Activated T-cell treated with anti-CD3 and anti-CD28 coated beads, Interleukin-2, amount 50 U/mL, for 72 hours (primary cell): ENCODE results near the gene EDEM2. TPM values are rescaled to one million over a fixed set of nuclear protein-coding genes. Genes with fewer than 3 reads are reported as not detected.
"Not testable (repeated sequence)": the region's sequence is repeated elsewhere in the genome, so short reads cannot be mapped to it uniquely, and the experiment has no call there.

ENCODE experiments used
- ATAC-seq, 2 donors: fragments of 150-1000 bp; cut with Tn5 transposase; replicated peaks in 1 of 2; 2 replicates each; pipeline ENCODE4 v1.10.0; 2021; ENCODE audit warnings: moderate library complexity in 2 of 2, mild to moderate bottlenecking in 1 of 2
- DNase-seq, 2 donors: peaks; one replicate each; pipeline ENCODE4 v3.0.0; 2021 to 2022; ENCODE audit warnings: mixed read lengths in 1 of 2
- H3K27ac Mint-ChIP-seq: one replicate; pipeline ENCODE4 v1.8.0; 2022; ENCODE audit warnings: mild to moderate bottlenecking, moderate library complexity, mixed read lengths
- H3K27me3 Mint-ChIP-seq: one replicate; pipeline ENCODE4 v1.8.0; 2022; ENCODE audit warnings: low read depth, mixed read lengths
- H3K36me3 Mint-ChIP-seq, 2 donors: one replicate each; pipeline ENCODE4 v1.8.0; 2022; ENCODE audit warnings: mixed read lengths in 2 of 2, mild to moderate bottlenecking in 1 of 2; ENCODE audit not compliant: insufficient read depth in 2 of 2
- H3K4me1 Mint-ChIP-seq: one replicate; pipeline ENCODE4 v1.8.0; 2022; ENCODE audit warnings: low read depth, mixed read lengths
- H3K4me3 Mint-ChIP-seq, 2 donors: one replicate each; pipeline ENCODE4 v1.8.0; 2022; ENCODE audit warnings: mild to moderate bottlenecking in 2 of 2, mixed read lengths in 2 of 2, moderate library complexity in 2 of 2
- H3K9me3 Mint-ChIP-seq, 2 donors: one replicate each; pipeline ENCODE4 v1.8.0; 2022; ENCODE audit warnings: mixed read lengths in 2 of 2
- total RNA-seq, 2 donors: library from RNA; stranded (reverse); gene quantifications; one replicate each; pipeline ENCODE4 v1.2.3, GENCODE V29; 2022

Gene EDEM2
- total RNA-seq, 2 donors from 2014 or later: 33.5 to 35.8 TPM

DNA sequence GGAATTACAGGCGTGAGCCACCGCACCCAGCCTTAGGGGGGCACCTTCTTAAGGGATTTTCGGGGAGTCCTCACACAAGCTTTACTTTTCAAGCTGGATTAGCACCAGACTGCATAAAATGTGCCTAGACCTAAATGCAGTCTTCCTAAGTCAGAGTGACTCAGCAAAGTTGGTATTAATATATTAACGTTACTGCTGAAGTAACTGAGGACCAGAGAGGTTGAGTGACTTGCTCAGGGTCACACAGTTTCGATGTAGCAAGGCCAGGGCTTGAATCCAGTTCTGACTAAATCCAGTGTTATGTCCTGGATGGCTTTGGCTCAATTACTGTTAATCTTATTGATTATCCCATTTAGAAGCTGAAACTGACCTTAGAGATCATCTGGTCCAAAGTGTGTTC, 13.4 kb downstream of the EDEM2 start:
- Mint-ChIP-seq H3K4me3 (no peak overlapping the region), H3K4me1 (no peaks in the 10 kb centered on the region), H3K36me3 (peaks cover 2 to 6% of the 10 kb centered on the region in 2 donors), H3K27me3 (no peaks in the 10 kb centered on the region), H3K9me3 (no peaks in the 10 kb centered on the region), H3K27ac (peak overlapping the region; percentile 19)
- ATAC-seq (no peak), DNase-seq (no peak)

DNA sequence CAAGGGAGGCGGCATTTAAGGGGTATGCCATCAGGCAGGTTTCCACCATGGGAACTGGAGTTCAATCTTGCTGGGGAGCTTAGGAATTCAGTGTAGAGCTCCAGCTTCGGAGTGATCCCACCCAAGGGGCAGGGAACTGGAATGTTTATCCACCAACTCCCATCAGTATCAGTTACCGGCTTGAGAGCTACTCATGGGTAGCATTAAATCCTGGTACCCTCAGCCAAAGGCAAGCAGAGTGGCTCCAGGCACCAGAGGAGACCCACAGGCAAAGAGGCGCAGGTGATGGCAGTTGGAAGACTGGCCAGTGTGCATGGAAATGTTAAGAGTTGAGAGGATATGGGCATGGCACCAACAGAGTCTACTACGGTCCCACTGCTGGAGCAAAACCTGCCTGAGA, 14.1 kb downstream of the EDEM2 start:
- no peaks in the 10 kb centered on the region for H3K4me1 Mint-ChIP-seq
- no peaks in the 10 kb centered on the region for H3K27me3 Mint-ChIP-seq
- H3K4me3 Mint-ChIP-seq: no peak overlapping the region
- no peak for DNase-seq
- H3K27ac Mint-ChIP-seq: no peak overlapping the region
- H3K9me3 Mint-ChIP-seq: no peaks in the 10 kb centered on the region
- peaks cover 2 to 6% of the 10 kb centered on the region in 2 donors for H3K36me3 Mint-ChIP-seq
- ATAC-seq: no peak

DNA sequence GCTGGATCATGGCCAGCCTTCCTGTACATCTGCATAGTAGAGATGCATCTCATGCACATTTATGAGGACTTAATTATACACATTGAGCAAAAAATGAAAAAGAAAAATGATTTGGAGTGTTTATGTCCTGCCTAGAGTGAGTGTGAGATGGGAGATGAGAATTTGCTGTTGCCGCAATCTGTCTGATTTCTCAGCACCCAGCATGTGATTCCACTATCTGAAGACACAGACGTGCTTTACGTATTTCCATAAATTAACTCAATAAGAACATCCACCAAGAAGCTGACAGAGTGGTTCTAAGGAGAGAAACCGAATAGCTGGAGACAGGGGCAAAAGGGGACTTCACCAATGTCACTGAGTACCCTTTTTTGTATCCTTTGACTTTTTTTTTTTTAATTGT, 15.2 kb downstream of the EDEM2 start:
- Mint-ChIP-seq H3K4me3 (no peak overlapping the region), H3K27ac (no peak overlapping the region), H3K4me1 (no peaks in the 10 kb centered on the region), H3K36me3 (peaks cover 2 to 8% of the 10 kb centered on the region in 2 donors), H3K27me3 (no peaks in the 10 kb centered on the region), H3K9me3 (no peaks in the 10 kb centered on the region)
- DNase-seq: no peak
- no peak for ATAC-seq

DNA sequence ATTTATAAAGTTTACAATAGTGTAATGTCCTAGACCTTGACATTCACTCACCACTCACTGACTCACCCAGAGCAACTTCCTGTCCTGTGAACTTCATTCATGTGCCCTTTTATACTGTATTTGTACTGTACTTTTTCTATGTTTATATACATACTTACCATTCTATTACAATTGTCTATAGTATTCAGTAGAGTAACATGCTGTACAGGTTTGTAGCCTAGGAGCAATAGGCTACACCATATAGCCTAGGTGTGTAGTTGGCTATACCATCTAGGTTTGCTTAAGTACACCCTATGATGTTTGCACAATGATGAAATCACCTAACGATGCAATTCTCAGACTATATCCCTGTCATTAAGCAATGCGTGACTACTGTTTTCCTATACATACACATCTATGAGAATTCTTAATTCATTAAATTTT, 17.5 kb downstream of the EDEM2 start:
- Mint-ChIP-seq H3K27ac (no peak overlapping the region), H3K36me3 (peaks cover 6 to 11% of the 10 kb centered on the region in 2 donors), H3K4me3 (no peak overlapping the region), H3K4me1 (no peaks in the 10 kb centered on the region), H3K27me3 (no peaks in the 10 kb centered on the region), H3K9me3 (no peaks in the 10 kb centered on the region)
- ATAC-seq: peak in 1 of 2 donors; percentile 67
- no peak for DNase-seq

DNA sequence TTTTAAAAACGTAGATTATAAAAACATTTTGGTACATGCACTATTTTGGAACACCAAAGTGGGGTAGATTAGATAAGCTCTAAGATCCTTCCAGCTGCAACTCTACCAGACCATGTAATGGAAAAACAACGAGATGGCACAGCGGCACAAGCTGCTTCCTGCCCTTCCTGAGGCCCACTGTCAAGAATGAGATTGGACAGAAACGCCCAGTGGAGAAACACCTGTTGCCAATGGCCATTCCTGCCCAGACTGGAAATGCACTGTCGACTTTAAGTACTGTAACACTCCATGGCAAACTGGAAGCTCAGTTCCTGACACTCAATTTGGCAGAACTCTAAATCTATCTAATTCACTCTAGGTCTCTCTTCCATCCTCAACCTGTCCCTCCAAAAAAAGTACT, 21.4 kb downstream of the EDEM2 start:
- peaks cover under 1% of the 10 kb centered on the region for H3K4me1 Mint-ChIP-seq
- ATAC-seq (no peak), DNase-seq (no peak)
- H3K27ac Mint-ChIP-seq: no peak overlapping the region
- H3K27me3 Mint-ChIP-seq: no peaks in the 10 kb centered on the region
- no peaks in the 10 kb centered on the region for H3K9me3 Mint-ChIP-seq
- H3K36me3 Mint-ChIP-seq: peaks cover 7 to 8% of the 10 kb centered on the region in 2 donors
- no peak overlapping the region for H3K4me3 Mint-ChIP-seq

DNA sequence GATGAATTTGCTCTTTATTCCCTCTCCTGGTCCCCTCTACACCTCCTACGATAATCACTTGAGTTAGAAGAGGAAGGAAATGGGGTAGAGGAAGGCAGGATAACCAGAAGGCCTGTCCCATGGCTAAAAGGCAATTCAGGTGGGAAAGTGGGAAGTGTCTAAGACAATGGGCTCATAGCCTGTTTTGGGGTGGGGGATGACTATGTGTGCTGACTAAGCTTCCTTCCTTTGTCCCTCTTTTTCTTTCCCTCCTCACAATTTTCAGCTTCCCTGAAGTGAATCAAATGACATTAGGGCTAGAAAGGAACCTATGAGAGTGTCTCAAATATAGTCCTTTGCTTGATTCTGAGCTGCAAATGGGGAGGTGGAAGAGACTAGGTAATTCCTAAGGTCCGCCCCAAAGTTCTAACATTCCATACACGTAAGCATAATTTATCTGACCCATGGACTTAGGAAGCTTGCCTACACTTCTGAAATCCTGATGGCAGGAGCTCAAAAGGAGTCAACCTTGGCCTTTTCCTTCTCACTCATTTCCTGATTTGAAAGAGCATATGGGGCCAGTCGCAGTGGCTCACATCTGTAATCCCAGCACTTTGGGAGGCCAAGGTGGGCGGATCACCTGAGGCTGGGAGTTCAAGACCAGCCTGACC, 24.3 kb downstream of the EDEM2 start:
- peaks cover 8% of the 10 kb centered on the region for H3K4me1 Mint-ChIP-seq
- H3K27me3 Mint-ChIP-seq: no peaks in the 10 kb centered on the region
- H3K36me3 Mint-ChIP-seq: peaks cover 7 to 11% of the 10 kb centered on the region in 2 donors
- no peaks in the 10 kb centered on the region for H3K9me3 Mint-ChIP-seq
- H3K4me3 Mint-ChIP-seq: no peak overlapping the region
- DNase-seq: no peak
- ATAC-seq: no peak
- H3K27ac Mint-ChIP-seq: no peak overlapping the region

DNA sequence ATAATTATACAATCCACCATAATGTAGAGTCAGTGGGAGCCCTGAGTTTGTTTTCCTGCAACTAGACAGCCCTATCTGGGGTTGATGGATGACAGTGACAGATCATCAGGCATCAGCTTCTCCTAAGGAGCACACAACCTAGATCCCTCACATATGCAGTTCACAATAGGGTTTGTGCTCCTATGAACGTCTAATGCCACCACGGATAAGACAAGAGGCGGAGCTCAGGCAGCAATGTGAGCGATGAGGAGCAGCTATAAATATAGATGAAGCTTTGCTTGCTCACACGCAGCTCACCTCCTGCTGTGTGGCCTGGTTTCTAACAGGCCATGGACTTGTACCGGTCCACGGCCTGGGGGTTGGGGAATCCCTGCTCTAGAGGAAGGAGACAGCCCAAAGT, 25.9 kb downstream of the EDEM2 start:
- Mint-ChIP-seq H3K27ac (no peak overlapping the region), H3K27me3 (no peaks in the 10 kb centered on the region), H3K4me1 (peaks cover 14% of the 10 kb centered on the region), H3K4me3 (no peak overlapping the region), H3K9me3 (no peaks in the 10 kb centered on the region), H3K36me3 (peaks cover 6 to 8% of the 10 kb centered on the region in 2 donors)
- ATAC-seq (no peak), DNase-seq (no peak)

DNA sequence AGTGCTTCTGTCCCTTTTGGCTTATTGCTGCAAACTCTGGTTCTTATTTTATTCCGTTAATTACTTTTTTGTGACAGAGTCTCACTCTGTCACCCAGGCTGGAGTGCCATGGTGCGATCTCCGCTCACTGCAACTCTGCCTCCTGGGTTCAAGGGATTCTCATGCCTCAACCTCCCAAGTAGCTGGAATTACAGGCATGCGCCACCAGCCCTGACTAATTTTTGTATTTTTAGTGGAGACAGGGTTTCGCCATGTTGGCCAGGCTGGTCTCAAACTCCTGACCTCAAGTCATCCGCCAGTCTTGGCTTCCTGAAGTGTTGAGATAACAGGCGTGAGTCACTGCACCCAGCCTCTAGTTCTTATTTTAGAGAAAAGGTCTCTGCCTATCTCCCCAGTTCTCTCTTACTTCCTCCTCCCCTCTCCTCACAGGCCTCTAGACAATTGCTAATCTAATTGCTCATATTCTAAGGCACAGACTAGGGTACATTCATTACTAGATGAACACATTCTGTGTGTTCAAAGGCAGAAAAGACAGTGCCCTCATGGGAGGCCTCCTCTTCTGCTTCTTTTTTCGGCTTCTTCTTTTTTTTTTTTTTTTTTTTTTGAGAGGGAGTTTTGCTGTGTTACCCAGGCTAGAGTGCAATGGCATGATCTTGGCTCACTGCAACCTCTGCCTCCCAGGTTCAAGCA, 27.0 kb downstream of the EDEM2 start:
- ATAC-seq: peak; percentile 83 to 92
- H3K36me3 Mint-ChIP-seq: peaks cover 6 to 7% of the 10 kb centered on the region in 2 donors
- DNase-seq: peak; percentile 16 to 22
- no peaks in the 10 kb centered on the region for H3K9me3 Mint-ChIP-seq
- H3K4me1 Mint-ChIP-seq: peaks cover 15% of the 10 kb centered on the region
- peak overlapping the region; percentile 25 for H3K27ac Mint-ChIP-seq
- H3K4me3 Mint-ChIP-seq: no peak overlapping the region
- no peaks in the 10 kb centered on the region for H3K27me3 Mint-ChIP-seq

DNA sequence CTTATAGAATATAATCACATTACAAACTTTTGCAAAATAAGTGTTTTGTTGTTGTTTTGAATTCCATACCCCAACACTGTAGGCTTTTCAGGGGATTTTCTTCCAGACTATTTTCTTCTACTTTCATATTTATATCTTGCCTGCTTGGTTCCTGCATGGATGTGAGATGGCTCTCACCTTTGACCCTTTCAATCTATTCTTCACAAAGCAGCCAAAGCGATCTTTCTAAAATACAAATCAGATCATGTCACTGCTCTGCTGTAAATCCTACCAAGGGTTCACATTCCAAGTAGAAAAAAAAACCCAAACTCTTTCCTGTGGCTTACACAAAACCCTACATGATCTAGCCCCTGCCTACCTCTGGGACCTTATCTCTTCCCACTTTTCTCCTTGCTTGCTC, 29.5 kb downstream of the EDEM2 start:
- ATAC-seq (no peak), DNase-seq (no peak)
- peaks cover 15% of the 10 kb centered on the region for H3K4me1 Mint-ChIP-seq
- H3K9me3 Mint-ChIP-seq: no peaks in the 10 kb centered on the region
- H3K4me3 Mint-ChIP-seq: no peak overlapping the region
- H3K36me3 Mint-ChIP-seq: peaks cover 3 to 5% of the 10 kb centered on the region in 2 donors
- peak overlapping the region; percentile 30 for H3K27ac Mint-ChIP-seq
- no peaks in the 10 kb centered on the region for H3K27me3 Mint-ChIP-seq

DNA sequence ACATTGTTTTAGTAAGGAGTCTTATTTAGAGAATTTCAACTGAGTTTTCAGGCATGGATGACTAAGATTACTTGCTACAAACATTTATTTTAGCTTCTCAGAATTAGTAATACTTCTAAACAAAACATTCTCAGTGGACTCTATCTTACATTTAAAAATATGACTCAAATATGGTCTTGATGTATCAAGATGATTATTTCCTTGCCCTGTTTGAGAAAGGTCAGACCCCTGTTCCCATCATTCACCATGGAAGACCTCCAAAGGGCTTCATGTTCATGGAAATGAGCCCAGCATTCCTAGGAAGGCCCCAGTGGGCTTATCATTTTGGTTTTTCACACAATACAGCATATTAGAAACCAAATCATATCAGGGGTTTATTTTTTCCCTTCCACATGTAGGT, 29.9 kb downstream of the EDEM2 start:
- peak overlapping the region; percentile 81 for H3K27ac Mint-ChIP-seq
- H3K4me1 Mint-ChIP-seq: peaks cover 15% of the 10 kb centered on the region
- peaks cover 3 to 5% of the 10 kb centered on the region in 2 donors for H3K36me3 Mint-ChIP-seq
- DNase-seq (no peak), ATAC-seq (peak in 1 of 2 donors; percentile 53)
- H3K4me3 Mint-ChIP-seq: peak overlapping the region in 1 of 2 donors; percentile 39
- H3K9me3 Mint-ChIP-seq: no peaks in the 10 kb centered on the region
- no peaks in the 10 kb centered on the region for H3K27me3 Mint-ChIP-seq

DNA sequence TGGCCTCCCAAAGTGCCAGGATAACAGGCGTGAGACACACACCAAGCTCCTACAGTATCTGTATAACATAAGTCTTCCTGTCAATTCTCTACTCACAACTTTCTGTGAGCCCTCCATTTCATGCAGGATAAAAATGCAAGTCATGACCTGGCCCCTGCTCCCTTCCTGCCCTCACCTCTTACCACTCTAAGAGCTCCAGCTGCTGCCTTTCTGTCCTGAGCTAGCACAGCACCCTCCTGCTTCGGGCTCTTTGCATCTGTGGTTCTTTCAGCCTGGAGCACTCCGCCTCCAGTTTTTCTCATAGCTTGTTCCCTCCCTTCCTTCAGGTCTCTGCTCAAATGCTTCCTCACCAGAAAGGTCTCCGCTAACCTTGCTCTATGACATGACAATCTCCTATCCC, 30.9 kb downstream of the EDEM2 start:
- Mint-ChIP-seq H3K36me3 (peaks cover 4 to 5% of the 10 kb centered on the region in 2 donors), H3K9me3 (no peaks in the 10 kb centered on the region), H3K4me3 (no peak overlapping the region), H3K4me1 (peaks cover 21% of the 10 kb centered on the region), H3K27me3 (no peaks in the 10 kb centered on the region), H3K27ac (peak overlapping the region; percentile 62)
- ATAC-seq (no peak), DNase-seq (no peak)

DNA sequence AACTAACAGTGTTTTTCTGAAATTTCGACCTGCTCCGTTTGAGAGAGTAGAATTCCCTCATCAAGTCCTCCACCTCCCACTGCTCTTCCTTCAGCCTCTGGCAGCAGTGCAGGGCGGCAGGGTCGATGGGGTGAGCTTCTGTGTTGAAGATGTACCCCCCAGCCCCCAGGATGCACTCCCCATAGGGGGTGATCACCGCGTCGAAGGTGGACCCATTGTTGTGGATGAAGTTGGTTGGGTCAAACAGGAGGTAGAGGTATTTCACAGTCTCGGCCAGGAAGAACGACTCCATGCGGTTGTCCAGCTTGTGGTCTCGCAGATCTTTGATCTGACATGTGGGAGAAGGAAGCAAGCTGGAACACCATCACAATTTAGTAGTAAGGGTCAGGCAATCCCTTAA, 31.5 kb downstream of the EDEM2 start:
- peaks cover 25% of the 10 kb centered on the region for H3K4me1 Mint-ChIP-seq
- DNase-seq (no peak), ATAC-seq (no peak)
- peaks cover 4 to 5% of the 10 kb centered on the region in 2 donors for H3K36me3 Mint-ChIP-seq
- H3K4me3 Mint-ChIP-seq: no peak overlapping the region
- peak overlapping the region; percentile 14 for H3K27ac Mint-ChIP-seq
- H3K27me3 Mint-ChIP-seq: no peaks in the 10 kb centered on the region
- H3K9me3 Mint-ChIP-seq: no peaks in the 10 kb centered on the region

DNA sequence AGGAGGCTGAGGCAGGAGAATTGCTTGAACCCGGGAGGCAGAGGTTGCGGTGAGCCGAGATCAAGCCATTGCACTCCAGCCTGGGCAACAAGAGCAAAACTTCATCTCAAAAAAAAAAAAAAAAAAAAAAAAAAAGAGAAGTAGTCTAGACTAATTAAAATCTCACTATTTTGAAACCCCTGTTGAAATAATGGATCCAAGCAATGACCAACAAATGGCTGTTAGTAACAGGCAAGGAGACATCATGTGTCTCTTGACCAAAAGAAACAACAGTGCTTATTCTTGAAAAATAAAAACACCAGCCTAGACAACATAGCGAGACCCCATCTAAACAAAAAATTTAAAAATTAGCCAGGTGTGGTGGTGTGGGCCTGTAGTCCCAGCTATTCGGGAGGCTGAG, 34.9 kb downstream of the EDEM2 start:
- not testable (repeated sequence) for ATAC-seq, H3K4me3 Mint-ChIP-seq, DNase-seq, H3K27me3 Mint-ChIP-seq, H3K9me3 Mint-ChIP-seq, H3K27ac Mint-ChIP-seq, H3K36me3 Mint-ChIP-seq
- H3K4me1 Mint-ChIP-seq: peaks cover 19% of the 10 kb centered on the region
